Skeletal muscle satellite cell (primary cell): ENCODE measurements around the gene SYN1. TPM values are rescaled to one million over a fixed set of nuclear protein-coding genes. Genes with fewer than 3 reads are reported as not detected.
"Not testable (repeated sequence)": the region's sequence is repeated elsewhere in the genome, so short reads cannot be mapped to it uniquely, and the experiment has no call there.

Experiments used
- H3K27me3 ChIP-seq: 2 replicates; pipeline ENCODE4 v1.7.0; 2013; ENCODE audit warnings: low read length; ENCODE audit not compliant: control insufficient read depth, insufficient read depth
- H3K36me3 ChIP-seq: 2 replicates; pipeline ENCODE4 v1.7.0; 2013; ENCODE audit warnings: mild to moderate bottlenecking, control low read depth, low read length; ENCODE audit not compliant: insufficient read depth
- H3K4me1 ChIP-seq: 2 replicates; pipeline ENCODE4 v1.7.0; 2013; ENCODE audit warnings: low read length; ENCODE audit not compliant: control insufficient read depth, insufficient read depth
- H3K4me2 ChIP-seq: 2 replicates; pipeline ENCODE4 v1.7.0; 2013; ENCODE audit warnings: mild to moderate bottlenecking, low read length
- H3K4me3 ChIP-seq: 2 replicates; pipeline ENCODE4 v1.7.0; 2013; ENCODE audit warnings: low read length
- H3K9ac ChIP-seq: 2 replicates; pipeline ENCODE4 v1.7.0; 2013; ENCODE audit warnings: mild to moderate bottlenecking, low read depth, low read length, moderate library complexity
- H3K9me3 ChIP-seq: replicated peaks from 2 replicates; pipeline ENCODE4 v1.7.0; 2013; ENCODE audit warnings: mild to moderate bottlenecking, control low read depth, low read length
- total RNA-seq: library from RNA; depleted of rRNA; stranded (reverse); fragments of >200 nt; gene quantifications from 2 replicates; pipeline ENCODE4 v1.2.3, GENCODE V29; 2012; rRNA removed

The SYN1 gene
- total RNA-seq: 0.22 TPM in 1 of 2 replicates, not detected in the other

GRCh38 chrX:47619486-47620302 lies at the start of gene SYN1:
SYN1 (minus strand) TSS chrX:47619857; CDS start chrX:47619728, 129 bp downstream.
- peaks cover 7% of the 10 kb centered on the region for H3K27me3 ChIP-seq
- no peak within 1 kb of the TSS for H3K9ac ChIP-seq
- peak within 1 kb of the TSS; percentile 80 for H3K4me2 ChIP-seq
- no peaks in the 10 kb centered on the region for H3K36me3 ChIP-seq
- no peaks in the 10 kb centered on the region for H3K4me1 ChIP-seq
- peak within 1 kb of the TSS; percentile 60 for H3K4me3 ChIP-seq
- H3K9me3 ChIP-seq: no peaks in the 10 kb centered on the region

- H3K4me3 ChIP-seq, H3K9me3 ChIP-seq, H3K9ac ChIP-seq, H3K4me2 ChIP-seq, H3K27me3 ChIP-seq, H3K36me3 ChIP-seq: not testable (repeated sequence)
- peaks cover 11% of the 10 kb centered on the region for H3K4me1 ChIP-seq
Observed at GRCh38 chrX:47665797-47666196, 46.1 kb upstream of the SYN1 start.

- Histone ChIP-seq H3K9me3 (no peaks in the 10 kb centered on the region), H3K4me3 (no peak overlapping the region), H3K4me2 (no peak overlapping the region), H3K36me3 (no peaks in the 10 kb centered on the region), H3K27me3 (no peaks in the 10 kb centered on the region), H3K9ac (no peak overlapping the region), H3K4me1 (peaks cover 11% of the 10 kb centered on the region)
Observed at GRCh38 chrX:47664737-47665136, 45.1 kb upstream of the SYN1 start.

- H3K27me3 ChIP-seq: no peaks in the 10 kb centered on the region
- H3K9ac ChIP-seq: peak overlapping the region; percentile 66
- no peak overlapping the region for H3K4me3 ChIP-seq
- peak overlapping the region; percentile 34 for H3K4me2 ChIP-seq
- peaks cover 18% of the 10 kb centered on the region for H3K4me1 ChIP-seq
- no peaks in the 10 kb centered on the region for H3K36me3 ChIP-seq
- H3K9me3 ChIP-seq: no peaks in the 10 kb centered on the region
Observed at GRCh38 chrX:47662144-47662657, 42.5 kb upstream of the SYN1 start.

GRCh38 chrX:47661539-47661938 lies 41.9 kb upstream of the SYN1 start:
- Histone ChIP-seq H3K4me1 (peaks cover 18% of the 10 kb centered on the region), H3K4me3 (no peak overlapping the region), H3K36me3 (peaks cover 6% of the 10 kb centered on the region), H3K27me3 (no peaks in the 10 kb centered on the region), H3K9ac (peak overlapping the region; percentile 56), H3K4me2 (no peak overlapping the region), H3K9me3 (no peaks in the 10 kb centered on the region)

- Histone ChIP-seq H3K27me3 (no peaks in the 10 kb centered on the region), H3K4me1 (peaks cover 18% of the 10 kb centered on the region), H3K9me3 (no peaks in the 10 kb centered on the region), H3K4me3 (peak overlapping the region; percentile 84), H3K36me3 (peaks cover 15% of the 10 kb centered on the region), H3K4me2 (peak overlapping the region; percentile 80), H3K9ac (peak overlapping the region; percentile 97)
Observed at GRCh38 chrX:47659421-47659726, 39.7 kb upstream of the SYN1 start.

- peak within 1 kb of the TSS; percentile 97 for H3K9ac ChIP-seq
Observed at GRCh38 chrX:47658684-47659420, 39.2 kb upstream of the SYN1 start, which contains the start of gene UXT. UXT (minus strand) TSS chrX:47659180; CDS start chrX:47658927, 253 bp downstream.

GRCh38 chrX:47658301-47658683 lies 38.6 kb upstream of the SYN1 start:
- peak overlapping the region; percentile 78 for H3K4me2 ChIP-seq
- H3K4me1 ChIP-seq: peaks cover 18% of the 10 kb centered on the region
- H3K4me3 ChIP-seq: peak overlapping the region; percentile 84
- no peaks in the 10 kb centered on the region for H3K9me3 ChIP-seq
- peaks cover 15% of the 10 kb centered on the region for H3K36me3 ChIP-seq
- H3K9ac ChIP-seq: peak overlapping the region; percentile 97
- H3K27me3 ChIP-seq: no peaks in the 10 kb centered on the region

More at GRCh38 chrX:47658684-47659420, 39.2 kb upstream of the SYN1 start, which contains the start of gene UXT:
- Histone ChIP-seq H3K4me1 (peaks cover 18% of the 10 kb centered on the region), H3K4me3 (peak within 1 kb of the TSS; percentile 84), H3K36me3 (peaks cover 15% of the 10 kb centered on the region), H3K27me3 (no peaks in the 10 kb centered on the region), H3K4me2 (peak within 1 kb of the TSS; percentile 80), H3K9me3 (no peaks in the 10 kb centered on the region)

- H3K4me1 ChIP-seq: peaks cover 17% of the 10 kb centered on the region
- peak overlapping the region; percentile 63 for H3K4me3 ChIP-seq
- H3K27me3 ChIP-seq: no peaks in the 10 kb centered on the region
- no peaks in the 10 kb centered on the region for H3K9me3 ChIP-seq
- peak overlapping the region; percentile 73 for H3K9ac ChIP-seq
- H3K4me2 ChIP-seq: peak overlapping the region; percentile 86
- peaks cover 25% of the 10 kb centered on the region for H3K36me3 ChIP-seq
Observed at GRCh38 chrX:47651043-47651905, 31.6 kb upstream of the SYN1 start.

GRCh38 chrX:47650164-47651042 lies 30.7 kb upstream of the SYN1 start, which contains the start of gene ELK1:
ELK1 (minus strand) TSS chrX:47650563; CDS start chrX:47641441, 9,122 bp downstream.
- peak within 1 kb of the TSS; percentile 89 for H3K4me2 ChIP-seq
- peaks cover 22% of the 10 kb centered on the region for H3K36me3 ChIP-seq
- peak within 1 kb of the TSS; percentile 92 for H3K9ac ChIP-seq
- H3K4me1 ChIP-seq: peaks cover 17% of the 10 kb centered on the region
- peak within 1 kb of the TSS; percentile 86 for H3K4me3 ChIP-seq
- H3K9me3 ChIP-seq: no peaks in the 10 kb centered on the region
- H3K27me3 ChIP-seq: no peaks in the 10 kb centered on the region
